ENCODE measurements around the gene NOP56. TPM values are rescaled to one million over a fixed set of nuclear protein-coding genes. Genes with fewer than 3 reads are reported as not detected.

NOP56 gene
- total RNA-seq, 1 experiment from 2014 or later, result 365 TPM

DNA sequence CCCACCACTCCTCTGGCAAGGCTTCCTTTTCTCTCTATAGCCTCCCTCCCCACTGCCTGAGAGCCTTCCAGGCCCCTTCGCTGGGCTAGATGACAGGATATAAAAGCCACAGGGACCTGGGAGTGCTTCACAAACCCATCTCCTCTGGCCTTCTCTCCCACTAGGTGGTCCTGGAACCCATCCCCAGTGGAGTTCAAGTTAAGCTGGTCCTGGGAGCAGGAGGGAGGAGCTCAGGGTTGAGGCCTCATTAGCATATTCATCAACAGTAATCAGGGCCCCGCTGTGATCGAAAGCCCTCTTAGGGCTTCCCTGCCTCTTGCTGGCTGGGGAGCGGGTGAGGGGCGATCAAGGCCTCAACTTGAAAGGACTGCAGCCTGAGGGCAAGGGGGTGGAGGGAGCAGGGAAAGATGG lies 49.2 kb downstream of the NOP56 start:
- DNase-seq (ENCODE audit: low spot score), result no peak

DNA sequence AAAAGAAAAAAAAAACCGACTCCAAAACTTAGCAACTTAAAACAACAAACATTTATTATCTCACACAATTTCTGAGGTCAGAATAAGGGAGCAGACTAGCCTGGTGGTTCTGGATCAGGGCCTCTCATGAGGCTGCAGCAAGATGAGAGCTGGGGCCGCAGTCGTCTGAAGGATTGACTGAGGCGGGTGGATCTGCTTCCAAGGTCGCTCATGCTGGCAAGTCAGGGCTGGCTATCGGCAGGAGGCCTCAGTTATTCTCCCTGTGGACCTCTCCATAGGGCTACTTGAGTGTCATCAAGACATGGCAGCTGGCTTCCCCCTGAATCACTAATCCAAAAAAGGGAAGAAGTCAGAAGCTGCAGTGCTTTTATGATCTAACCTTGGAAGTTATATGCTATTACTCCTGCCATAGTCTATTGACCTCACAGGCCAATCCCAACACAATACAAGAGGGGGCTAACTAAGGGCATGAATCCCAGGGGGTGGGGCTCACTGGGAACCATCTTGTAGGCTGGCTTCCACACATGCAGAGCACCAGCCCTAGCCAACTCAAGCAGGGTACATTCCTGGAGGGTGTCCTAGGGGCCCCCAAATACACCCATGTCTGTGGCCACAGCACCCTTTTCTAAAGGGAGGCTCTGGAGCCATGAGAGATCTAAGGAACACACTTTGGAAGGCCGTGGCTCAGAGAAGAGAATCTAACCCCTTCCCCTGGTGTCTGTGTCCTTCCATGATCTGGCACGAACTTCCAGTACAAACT lies 51.5 kb downstream of the NOP56 start:
- no peak for DNase-seq (ENCODE audit: low spot score)

GRCh38 chr20:2705931-2706645 lies 53.7 kb downstream of the NOP56 start:
- no peak for DNase-seq (ENCODE audit: low spot score)

DNA sequence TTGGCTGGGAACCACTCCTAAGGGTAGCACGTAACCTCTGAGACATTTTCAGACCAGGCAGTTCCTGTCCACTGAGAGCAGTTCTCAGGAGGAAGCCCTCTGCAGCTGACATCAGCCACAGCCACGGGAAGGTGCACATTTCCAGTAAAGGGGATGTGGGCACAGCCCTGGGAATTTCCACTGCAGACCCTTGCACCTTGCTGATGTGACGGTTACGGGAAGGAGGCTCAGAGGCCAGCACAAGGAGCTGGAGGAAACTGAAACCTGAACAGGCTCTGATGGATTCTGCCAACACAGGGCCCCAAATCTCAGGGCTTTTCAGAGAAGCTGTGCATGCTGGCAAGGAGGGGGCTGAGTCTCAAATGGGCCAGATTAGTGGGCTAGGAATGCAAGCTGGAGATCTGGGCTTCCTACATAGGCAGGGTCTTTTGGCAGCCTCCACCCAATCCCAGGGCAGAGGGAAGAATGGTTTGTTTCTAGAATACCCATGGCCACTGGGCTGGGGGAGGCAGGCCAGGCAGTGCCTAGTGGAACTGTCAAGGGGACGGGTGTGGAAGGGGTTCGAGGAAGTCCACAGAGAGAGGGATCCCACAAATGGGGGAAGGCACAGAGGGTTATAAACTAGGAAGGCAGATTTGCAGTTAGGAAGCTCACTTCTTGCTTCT lies 54.4 kb downstream of the NOP56 start:
- DNase-seq (ENCODE audit: low spot score), result no peak

GRCh38 chr20:2707353-2708072 lies 55.1 kb downstream of the NOP56 start:
- no peak for DNase-seq (ENCODE audit: low spot score)

Small RNA genes within 50 kb of the gene (small RNA-seq; reads per million reads assigned to genes)
- gene SNORA51, result not detected
- not detected for gene SNORD110
- not detected for gene SNORD56
- gene SNORD57, result not detected
- not detected for gene SNORD86

Other genes with a start within 250 kb of the NOP56 start
- 649 and 692 TPM in 2 replicates for gene SNRPB, start 181.8 kb upstream of the NOP56 start, total RNA-seq (2014; rRNA removed; shearing (Covaris generic))
- 1.2 and 5.0 TPM in 2 replicates for gene ZNF343, start 143.7 kb upstream of the NOP56 start, total RNA-seq (2014; rRNA removed; shearing (Covaris generic))
- not detected in 2 replicates for gene TMC2, start 116.1 kb upstream of the NOP56 start, total RNA-seq (2014; rRNA removed; shearing (Covaris generic))
- gene IDH3B, start 11.6 kb downstream of the NOP56 start, total RNA-seq (2014; rRNA removed; shearing (Covaris generic)), result 139 and 146 TPM in 2 replicates
- 0.03 and 0.23 TPM in 2 replicates for gene EBF4, start 40.1 kb downstream of the NOP56 start, total RNA-seq (2014; rRNA removed; shearing (Covaris generic))
- gene CPXM1, start 148.0 kb downstream of the NOP56 start, total RNA-seq (2014; rRNA removed; shearing (Covaris generic)), result not detected in 2 replicates
- gene C20orf141, start 162.4 kb downstream of the NOP56 start, total RNA-seq (2014; rRNA removed; shearing (Covaris generic)), result not detected in 2 replicates
- gene TMEM239, start 163.7 kb downstream of the NOP56 start, total RNA-seq (2014; rRNA removed; shearing (Covaris generic)), result not detected in 2 replicates
- 34.4 and 37.6 TPM in 2 replicates for gene PCED1A, start 188.0 kb downstream of the NOP56 start, total RNA-seq (2014; rRNA removed; shearing (Covaris generic))
- gene VPS16, start 188.1 kb downstream of the NOP56 start, total RNA-seq (2014; rRNA removed; shearing (Covaris generic)), result 25.2 and 36.0 TPM in 2 replicates
- gene PTPRA, start 220.8 kb downstream of the NOP56 start, total RNA-seq (2014; rRNA removed; shearing (Covaris generic)), result 16.3 and 17.6 TPM in 2 replicates

All from HT-29 (cell line).